Measurements from ENCODE around the gene FLOT1.
"Not testable (repeated sequence)": the region's sequence is repeated elsewhere in the genome, so short reads cannot be mapped to it uniquely, and the experiment has no call there.

The FLOT1 gene

DNA sequence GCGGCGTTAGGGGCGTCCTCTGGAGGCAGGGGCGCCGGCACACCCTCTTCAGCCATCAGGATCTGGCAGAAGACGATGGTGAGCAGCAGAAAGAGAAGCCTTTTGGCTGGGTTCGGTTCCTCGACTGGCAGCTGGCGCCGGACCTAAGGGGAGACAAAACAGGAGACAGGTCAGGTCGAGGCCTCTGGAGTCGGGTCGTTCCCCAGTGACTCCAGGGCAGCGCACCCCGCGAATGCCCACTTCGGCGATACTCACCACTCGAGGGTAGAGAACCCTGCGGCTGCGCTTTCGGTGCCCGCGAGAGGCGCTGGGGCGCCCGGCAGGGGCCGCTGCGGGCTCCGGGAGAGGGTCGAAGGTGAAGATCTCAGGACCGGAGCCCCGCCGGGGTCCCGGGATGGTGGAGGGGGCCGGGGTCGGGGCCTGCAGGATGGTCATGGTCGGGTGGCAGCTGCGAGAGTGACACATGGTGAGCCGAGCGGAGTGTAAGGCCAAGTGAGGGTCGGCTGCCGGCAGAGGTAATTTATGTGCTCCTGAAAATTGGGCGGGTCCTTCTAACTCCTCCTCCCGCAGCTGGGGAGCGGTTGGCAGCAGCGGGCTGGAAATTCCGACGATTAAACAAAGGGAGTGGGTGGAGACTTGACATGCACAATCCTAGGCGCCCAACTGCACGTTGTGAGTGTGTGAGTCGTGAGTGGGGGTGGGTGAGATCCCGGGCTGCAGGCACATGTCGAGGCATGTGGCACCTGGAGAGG lies 1.7 kb upstream of the FLOT1 start, which contains the start of gene IER3:
IER3 (minus strand) TSS at position 494 of the 752 bp plus-strand sequence; CDS start at position 465, 29 bp downstream.
- DNase-seq: peak; percentile 66 to 83

DNA sequence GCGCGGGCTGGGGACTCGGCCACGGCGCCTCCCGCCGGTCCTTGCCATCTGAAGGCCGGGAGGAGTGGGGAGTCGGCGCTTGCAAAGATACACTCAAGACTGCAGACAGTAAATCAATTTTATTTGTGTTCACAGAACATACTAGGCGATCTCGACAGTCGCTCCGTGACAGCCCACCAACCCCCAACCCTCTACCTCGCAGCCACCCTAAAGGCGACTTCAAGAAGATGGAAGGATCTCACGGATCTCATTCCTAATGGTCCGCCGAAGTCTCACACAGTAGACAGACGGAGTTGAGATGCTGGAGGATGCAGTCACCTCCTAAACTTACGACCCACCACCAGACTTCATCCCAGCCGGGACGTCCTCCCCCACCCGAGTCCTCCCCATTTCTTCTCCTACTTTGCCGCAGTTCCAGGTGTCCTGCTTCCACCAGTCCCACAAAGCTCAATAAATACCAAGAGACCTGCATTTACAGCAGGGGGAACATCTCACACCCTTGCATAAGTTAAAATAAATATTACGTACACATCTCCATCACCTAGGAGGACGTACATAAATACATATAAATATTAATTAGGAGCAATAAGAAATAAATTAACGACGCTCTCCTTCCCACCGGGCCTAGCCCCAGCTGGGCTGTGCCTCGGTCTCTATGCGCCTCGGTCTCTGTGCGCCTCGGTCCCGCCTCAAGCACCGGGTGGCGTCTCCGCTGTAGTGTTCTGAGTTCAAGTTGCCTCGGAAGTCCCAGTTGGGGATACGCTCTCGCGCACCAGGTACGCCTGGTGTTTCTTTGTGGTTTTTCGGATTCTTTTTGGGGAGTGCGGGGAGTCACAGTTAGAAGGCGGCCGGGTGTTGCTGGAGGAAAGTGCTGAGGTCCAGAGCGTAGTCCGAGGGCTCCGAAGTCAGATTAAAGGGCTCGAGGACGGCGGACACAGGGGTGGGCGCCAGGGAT lies 889 bp upstream of the FLOT1 start:
- DNase-seq: no peak

DNA sequence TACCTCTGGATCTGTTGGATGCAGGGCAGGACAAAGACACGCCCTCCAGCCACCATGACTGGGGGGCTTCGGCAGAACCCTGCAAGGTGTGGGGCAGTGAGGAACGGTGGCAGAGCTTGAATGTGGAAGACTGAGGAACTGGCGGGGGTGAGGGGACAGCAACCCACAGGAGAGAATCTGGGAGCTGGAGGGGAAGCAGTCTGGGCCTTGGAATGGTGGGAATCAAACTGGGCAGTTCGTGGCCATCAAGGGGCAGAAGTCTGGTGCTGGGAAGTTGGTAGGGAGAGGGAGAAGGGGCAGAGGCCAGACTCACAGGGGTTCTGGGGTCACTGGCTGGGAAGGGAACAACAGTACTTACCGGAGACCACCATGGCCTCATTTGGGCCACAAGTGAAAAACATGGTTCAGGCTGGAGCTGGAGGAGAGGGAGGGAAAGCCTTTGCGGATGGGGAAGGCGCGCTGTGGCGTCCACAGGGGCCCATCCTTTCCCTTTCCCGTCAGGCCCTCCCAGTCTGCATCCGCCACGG lies 635 bp downstream of the FLOT1 start:
- no peak for DNase-seq

DNA sequence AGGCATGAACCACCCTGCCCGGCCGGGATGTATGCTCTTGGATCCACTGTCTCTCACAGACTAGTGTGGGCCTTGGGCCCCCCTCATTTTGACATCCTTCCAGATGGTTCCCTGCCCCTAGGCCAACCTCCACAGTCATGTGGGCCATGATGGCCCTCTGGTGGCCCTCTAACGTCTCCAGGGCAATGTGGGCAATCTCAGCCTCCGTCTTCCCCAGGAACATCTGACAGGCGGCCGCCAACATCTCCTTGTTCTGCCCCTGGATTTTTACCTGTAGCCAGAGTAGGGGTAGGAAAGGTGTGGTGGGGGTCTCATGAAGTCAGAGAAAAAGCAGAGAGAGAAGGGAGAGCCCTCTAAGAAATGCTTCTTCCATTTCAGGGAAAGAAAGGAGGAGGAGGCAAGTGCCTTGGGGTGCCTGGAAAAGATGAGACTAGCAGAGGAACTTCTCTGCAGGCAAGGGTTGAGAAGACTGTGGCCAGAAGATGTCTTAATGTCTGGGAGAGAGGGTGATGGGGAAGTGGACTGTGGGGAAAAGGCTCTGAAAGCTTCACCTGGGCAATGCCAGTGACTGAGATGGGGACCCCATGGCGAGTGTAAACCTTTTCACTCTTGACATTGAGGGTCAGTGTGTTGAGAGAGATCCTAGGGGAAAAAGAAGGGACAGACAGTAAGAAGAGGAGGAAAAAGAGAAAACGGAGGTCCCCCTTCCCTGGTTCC lies 1.3 kb downstream of the FLOT1 start:
- DNase-seq: no peak

DNA sequence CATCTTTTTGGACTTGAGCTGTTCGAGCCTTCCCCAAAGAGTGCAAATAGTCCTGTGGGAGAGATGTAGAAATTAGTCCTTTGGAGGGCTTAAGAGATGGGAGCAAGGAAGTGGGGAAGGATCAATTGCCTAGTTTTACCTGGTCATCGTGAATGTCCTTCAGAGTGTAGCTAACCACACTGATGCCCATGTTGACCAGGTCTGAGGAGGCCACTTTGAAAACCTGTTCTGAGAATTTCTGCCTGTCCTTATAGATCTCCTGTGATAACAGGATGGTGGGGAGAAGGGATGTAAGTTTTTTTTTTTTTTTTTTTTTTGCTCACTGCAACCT lies 2.0 kb downstream of the FLOT1 start:
- no peak for DNase-seq

DNA sequence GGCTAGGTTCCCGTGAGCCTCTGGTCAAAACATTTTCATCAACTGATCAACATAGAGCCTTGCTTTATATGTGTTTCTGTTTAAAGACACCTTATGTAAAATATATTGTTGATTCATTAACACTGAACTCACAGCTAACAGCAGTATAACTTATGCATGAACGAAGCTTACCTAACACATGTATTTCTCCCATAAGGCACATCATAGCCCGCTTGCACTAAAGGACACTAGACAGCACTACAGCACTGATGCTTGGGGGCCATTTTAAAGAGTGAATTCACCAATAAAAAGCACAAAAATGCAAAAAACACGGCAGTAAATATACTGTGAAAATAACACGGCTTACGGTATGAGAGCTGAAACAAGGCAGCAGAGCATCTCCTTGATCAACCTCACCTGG lies 4.0 kb downstream of the FLOT1 start:
- no peak for DNase-seq

DNA sequence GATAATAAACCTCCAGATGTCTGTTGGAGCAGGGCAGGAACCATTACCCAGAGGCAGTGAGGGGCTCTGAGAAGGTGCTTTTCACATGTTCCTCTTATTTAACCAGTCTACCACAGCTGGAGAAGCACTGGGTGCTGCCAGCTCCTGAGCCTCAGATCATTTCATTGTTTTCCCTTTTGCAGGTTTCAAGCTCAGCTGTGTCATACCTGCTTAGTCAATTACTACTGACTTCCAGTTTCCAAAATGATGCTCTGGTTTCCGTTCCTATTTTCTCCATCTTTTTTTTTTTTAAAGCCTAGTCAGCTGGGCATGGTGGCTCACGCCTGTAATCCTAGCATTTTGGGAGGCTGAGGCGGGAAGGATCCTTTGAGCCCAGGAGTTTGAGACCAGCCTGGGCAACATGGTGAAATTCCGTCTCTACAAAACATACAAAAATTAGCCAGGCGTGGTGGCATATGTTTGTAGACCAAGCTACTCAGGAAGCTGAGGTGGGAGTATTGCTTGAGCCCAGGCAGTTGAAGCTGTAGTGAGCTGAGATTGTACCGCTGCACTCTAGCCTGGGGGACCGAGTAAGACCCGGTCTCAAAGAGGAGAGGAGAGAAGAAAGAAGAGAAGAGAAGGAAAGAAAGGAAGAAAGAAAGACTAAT lies 6.7 kb downstream of the FLOT1 start:
- DNase-seq: no peak

DNA sequence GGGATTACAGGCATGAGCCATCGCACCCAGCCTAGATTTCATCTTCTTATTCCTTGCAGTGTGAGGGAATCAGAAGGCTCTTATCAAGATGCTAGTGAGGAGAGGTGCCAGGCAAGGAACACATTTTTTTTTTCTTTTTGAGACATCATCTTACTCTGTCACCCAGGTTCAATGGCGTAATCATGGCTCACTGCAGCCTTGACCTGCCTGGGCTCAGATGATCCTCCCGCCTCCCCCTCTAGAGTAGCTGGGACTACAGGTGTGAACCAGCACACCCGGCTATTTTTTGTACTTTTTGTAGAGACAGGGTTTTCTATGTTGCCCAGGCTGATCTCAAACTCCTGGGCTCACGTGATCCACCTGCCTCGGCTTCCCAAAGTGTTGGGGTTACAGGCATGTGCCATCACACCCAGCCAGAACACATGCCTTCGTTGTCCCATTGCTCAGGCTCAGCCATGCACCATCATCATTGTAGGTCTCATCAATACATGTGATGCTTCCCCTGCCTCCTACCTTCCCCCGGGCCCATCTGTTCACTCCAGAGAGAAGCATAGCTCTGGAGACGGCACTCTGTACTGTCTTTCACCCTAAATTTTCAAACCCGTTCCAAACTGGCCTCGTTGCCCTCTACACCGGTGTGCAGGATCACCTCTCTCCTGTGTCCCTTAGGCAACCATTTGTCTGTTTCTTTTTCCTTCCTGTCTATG lies 10.1 kb downstream of the FLOT1 start:
- DNase-seq: no peak

DNA sequence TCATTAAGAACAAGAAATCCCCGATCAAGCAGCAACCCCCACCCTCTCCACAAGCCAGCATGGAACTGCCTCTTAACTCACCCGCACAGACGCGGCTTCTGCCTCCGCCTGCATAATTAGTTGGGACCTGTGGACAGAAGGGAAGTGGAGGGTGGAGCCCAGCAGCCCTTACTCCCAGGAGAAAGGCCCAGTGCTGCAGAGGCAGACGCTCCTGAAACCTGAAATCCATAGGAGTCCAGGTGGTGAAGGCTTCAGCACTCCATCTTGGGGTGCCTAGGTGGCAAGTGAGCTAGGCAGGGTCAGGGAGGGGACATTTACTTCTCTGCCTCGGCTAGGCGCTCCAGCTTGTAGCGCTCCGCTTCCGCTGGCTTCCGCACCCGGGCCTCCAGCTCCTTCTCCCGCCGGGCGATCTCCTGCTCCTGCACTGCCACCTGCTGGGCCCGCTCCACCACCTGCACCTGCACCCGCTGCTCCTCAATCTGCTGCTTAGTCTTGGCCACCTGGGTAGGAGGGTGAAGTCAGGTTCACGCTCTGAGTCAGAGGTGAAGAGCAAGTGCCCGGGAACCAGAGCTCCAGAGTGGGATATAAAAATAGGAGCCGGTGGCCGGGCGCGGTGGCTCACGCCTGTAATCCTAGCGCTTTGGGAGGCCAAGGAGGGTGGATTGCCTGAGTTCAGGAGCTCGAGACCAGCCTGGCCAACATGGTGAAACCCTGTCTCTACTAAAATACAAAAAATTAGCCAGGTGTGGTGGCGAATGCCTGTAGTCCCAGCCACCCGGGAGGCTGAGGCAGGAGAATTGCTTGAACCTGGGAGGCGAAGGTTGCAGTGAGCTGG lies 11.7 kb downstream of the FLOT1 start:
- DNase-seq: peak; percentile 59 to 78

DNA sequence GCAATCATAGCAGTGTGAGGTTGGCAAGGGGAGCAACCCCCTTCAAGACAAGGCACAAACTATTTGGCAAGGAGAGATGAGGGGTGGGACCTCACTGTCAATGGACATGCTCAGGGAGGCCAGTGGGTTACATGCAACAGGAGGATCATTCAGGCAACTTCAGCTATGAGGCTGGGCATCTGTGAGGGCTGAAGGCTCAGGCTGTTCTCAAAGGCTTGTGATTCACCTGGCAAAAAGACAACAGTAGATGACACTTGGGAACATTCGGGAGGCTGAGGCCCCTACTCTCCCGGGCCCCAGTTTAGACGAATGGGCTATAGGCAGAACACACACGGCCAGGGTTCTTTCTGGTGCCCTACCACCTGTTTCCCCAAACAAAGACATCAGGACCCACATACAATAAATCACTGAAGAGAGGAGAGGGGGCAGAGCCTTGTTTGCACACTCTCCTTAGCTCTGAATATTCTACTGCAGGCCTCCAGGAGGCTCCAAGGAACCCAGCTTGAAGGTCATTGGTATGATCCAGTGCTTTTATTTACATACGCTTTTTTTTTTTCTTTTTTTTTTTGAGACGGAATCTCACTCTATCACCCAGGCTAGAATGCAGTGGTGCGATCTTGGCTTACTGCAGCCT lies 14.4 kb downstream of the FLOT1 start:
- DNase-seq: no peak

DNA sequence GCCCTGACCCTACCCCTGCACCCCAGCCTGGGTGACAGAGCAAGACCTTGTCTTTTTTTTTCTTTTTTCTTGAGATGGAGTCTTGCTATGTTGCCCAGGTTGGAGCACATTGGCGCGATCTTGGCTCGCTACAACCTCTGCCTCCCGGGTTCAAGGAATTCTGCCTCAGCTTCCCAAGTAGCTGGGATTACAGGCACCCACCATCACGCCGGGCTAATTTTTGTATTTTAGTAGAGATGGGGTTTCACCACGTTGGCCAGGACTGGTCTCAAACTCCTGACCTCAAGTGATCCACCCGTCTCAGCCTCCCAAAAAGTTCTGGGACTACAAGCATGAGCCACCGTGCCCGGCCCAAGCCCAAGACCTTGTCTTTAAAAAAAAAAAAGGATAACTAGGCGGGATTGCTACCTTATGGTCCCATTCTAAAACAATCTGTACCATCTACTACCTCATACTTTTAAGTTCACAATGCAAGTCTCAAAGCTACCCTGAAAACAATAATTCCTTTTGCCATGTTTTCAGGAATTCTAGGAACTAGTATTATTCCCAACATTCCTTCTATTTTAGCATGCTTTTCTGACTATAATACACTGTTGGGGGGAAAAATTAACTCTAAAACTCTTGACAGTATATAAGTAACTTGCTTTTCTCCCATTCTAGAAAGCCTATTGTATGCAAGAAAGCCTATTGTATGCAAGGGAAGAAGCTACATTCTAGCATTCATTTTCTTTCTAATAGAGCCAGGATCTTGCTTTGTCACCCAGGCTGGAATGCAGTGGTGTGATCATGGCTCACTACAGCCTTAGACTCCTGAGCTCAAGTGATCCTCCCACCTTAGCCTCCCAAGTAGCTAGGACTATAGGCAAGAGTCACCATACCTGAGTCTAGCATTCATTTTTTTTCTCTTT lies 15.7 kb downstream of the FLOT1 start:
- no peak for DNase-seq

DNA sequence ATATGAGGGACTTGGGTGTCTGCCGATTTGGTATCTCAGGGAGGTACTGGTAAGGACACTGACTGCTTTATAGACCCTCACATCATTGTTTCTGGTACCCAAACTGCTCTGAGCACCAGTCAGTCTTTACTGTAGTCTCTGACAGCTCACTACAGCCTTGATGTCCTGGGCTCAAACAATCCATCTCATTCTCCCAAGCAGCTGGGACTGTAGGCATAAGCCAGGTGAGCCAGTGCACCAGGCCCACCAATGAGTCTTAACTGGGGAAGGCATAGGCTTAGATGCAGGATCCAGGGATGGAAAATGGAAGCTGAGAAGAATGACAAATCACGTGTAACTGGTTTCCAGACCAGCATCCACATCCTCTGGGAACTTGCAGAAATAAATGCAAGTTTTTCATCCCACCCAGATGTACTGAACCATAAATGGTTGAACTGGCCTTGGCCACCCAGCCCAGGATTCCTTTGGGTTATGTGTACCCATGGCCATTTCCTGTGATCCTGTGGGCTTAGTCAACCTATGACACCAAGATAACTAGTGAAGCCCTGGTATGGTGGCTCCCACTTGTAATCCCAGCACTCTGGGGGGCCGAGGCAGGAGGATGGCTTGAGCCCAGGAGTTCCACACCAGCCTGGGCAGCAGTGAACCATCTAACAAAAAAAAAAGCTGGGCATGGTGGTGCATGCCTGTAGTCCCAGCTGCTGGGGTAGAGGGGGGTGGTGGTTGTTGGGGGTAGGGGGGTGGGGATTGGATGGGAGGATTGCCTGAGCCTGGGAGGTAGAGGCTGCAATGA lies 16.6 kb downstream of the FLOT1 start:
- no peak for DNase-seq

DNA sequence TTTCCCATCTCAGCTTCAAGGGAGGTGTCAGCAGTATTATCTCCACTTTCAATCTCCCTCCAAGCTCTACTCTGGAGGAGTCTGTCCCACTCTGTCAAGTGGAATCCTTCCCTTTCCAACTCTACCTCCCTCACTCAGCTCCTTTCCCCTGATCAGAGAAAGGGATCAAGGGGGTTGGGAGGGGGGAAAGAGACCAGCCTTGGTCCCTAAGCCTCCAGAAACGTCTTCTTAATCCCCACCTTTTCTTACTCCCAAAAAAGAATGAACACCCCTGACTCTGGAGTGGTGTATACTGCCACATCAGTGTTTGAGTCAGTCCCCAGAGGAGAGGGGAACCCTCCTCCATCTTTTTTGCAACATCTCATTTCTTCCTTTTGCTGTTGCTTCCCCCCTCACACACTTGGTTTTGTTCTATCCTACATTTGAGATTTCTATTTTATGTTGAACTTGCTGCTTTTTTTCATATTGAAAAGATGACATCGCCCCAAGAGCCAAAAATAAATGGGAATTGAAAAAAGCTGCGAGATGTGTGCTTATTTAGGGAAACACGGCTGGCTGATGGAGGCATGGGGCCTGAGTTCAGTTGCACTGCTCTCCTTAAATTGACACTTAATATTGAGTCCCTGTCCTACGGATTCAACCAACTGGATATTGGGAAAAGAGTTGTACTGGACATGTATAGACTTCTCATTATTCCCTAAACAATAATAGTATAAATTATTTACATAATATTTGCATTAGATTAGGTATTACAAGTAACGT lies 17.4 kb downstream of the FLOT1 start:
- DNase-seq: no peak

DNA sequence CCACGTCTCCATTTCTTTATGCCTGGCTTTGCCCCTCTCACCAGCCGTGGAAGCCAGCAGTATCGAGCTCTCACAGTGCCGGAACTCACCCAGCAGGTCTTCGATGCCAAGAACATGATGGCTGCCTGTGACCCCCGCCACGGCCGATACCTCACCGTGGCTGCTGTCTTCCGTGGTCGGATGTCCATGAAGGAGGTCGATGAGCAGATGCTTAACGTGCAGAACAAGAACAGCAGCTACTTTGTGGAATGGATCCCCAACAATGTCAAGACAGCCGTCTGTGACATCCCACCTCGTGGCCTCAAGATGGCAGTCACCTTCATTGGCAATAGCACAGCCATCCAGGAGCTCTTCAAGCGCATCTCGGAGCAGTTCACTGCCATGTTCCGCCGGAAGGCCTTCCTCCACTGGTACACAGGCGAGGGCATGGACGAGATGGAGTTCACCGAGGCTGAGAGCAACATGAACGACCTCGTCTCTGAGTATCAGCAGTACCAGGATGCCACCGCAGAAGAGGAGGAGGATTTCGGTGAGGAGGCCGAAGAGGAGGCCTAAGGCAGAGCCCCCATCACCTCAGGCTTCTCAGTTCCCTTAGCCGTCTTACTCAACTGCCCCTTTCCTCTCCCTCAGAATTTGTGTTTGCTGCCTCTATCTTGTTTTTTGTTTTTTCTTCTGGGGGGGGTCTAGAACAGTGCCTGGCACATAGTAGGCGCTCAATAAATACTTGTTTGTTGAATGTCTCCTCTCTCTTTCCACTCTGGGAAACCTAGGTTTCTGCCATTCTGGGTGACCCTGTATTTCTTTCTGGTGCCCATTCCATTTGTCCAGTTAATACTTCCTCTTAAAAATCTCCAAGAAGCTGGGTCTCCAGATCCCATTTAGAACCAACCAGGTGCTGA lies 18.4 kb downstream of the FLOT1 start:
- DNase-seq: not testable (repeated sequence)

DNA sequence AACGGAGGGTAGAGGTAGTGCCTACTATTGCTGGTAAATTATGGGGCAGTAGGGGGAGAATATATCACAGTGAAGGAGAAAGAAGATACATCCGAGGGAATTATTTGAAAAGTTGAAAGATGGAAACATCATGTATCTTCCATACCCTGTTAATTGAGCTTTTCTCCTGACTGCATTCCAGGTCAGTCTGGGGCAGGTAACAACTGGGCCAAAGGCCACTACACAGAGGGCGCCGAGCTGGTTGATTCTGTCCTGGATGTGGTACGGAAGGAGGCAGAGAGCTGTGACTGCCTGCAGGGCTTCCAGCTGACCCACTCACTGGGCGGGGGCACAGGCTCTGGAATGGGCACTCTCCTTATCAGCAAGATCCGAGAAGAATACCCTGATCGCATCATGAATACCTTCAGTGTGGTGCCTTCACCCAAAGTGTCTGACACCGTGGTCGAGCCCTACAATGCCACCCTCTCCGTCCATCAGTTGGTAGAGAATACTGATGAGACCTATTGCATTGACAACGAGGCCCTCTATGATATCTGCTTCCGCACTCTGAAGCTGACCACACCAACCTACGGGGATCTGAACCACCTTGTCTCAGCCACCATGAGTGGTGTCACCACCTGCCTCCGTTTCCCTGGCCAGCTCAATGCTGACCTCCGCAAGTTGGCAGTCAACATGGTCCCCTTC lies 19.2 kb downstream of the FLOT1 start:
- not testable (repeated sequence) for DNase-seq
